Adrenal gland (tissue), 12 donors: ENCODE measurements around the gene DLK1. TPM values are rescaled to one million over a fixed set of nuclear protein-coding genes. Genes with fewer than 3 reads are reported as not detected.

Source experiments
- DNase-seq, 7 donors: peaks; one replicate each; pipeline ENCODE4 v3.0.0-alpha.2; 2019 to 2020
- H3K27ac ChIP-seq, 5 donors: fragments of 200-600 bp; sonication (generic) in 4 of 5; 1 replicate in 3 of 5; 2 replicates in 2 of 5; pipeline versions ENCODE4 v1.5.1 to v1.8.0; 2016 to 2020; ENCODE audit warnings: mild to moderate bottlenecking in 1 of 5
- H3K27me3 ChIP-seq: fragments of 200-600 bp; 2 replicates; pipeline ENCODE4 v1.8.0; 2021
- H3K36me3 ChIP-seq, 2 donors: fragments of 200-600 bp; replicated peaks in 1 of 2; 1 replicate in 1 of 2; 2 replicates in 1 of 2; pipeline versions ENCODE4 v1.5.1 to v1.8.0; 2018 to 2022
- H3K4me1 ChIP-seq, 2 donors: fragments of 200-600 bp; replicated peaks in 1 of 2; 1 replicate in 1 of 2; 2 replicates in 1 of 2; pipeline versions ENCODE4 v1.5.1 to v1.8.0; 2018 to 2021
- H3K4me3 ChIP-seq, 4 donors: fragments of 200-600 bp; sonication (generic) in 3 of 4; one replicate each; pipeline ENCODE4 v1.5.1; 2016 to 2018
- H3K9me3 ChIP-seq, 3 donors: fragments of 200-600 bp; sonication (generic) in 1 of 3; replicated peaks in 1 of 3; 1 replicate in 2 of 3; 2 replicates in 1 of 3; pipeline versions ENCODE4 v1.5.1 to v1.8.0; 2016 to 2021
- POLR2A ChIP-seq, 2 donors: fragments of 450-650 bp; IDR thresholded peaks; one replicate each; pipeline ENCODE4 v1.6.1; 2017; ENCODE audit warnings: antibody characterized with exemption in 2 of 2, mild to moderate bottlenecking in 2 of 2, moderate library complexity in 1 of 2
- WGBS, 4 donors: extraction: QIAGEN DNeasy Blood & Tissue Kit in 2 of 4; methylation state at CpG; one replicate each; pipeline versions ENCODE4 v1.1.5 to v1.1.7; 2013 to 2017; 5-methylcytosine and 5-hydroxymethylcytosine counted together
- intact Hi-C, 2 donors: fragments of 100-400 bp; cut with DNase I; formaldehyde crosslinking; loops; one replicate each; pipeline versions ENCODE4 v1.14.1 to v1.15.0; 2022 to 2023
- polyA plus RNA-seq, 3 donors: library from polyadenylated mRNA; stranded (reverse); fragments of 200-250 nt in 2 of 3; fragments of 350-450 nt in 1 of 3; fragmentation: Illumina TruSeq in 1 of 3; extraction: RNeasy Lipid Tissue Mini Kit (QIAGEN cat#74804) in 1 of 3; gene quantifications; one replicate each; pipeline ENCODE4 v1.2.3, GENCODE V29; 2013 to 2014
- total RNA-seq, 9 donors: library from RNA; depleted of rRNA in 4 of 9; stranded (reverse); fragments of >200 nt in 4 of 9; fragments of 120-200 nt in 1 of 9; fragmentation: NEBNext Ultra II Directional in 1 of 9; extraction: Animal tissue kit (Norgen Biotek cat#: 25700) in 1 of 9; gene quantifications; one replicate each; pipeline versions ENCODE4 v1.1.0 to v1.2.4, GENCODE V29; 2013 to 2023
- TF ChIP-seq, protein P1 (sequence below), 6 experiments: fragments of 450-650 bp in 4 of 6; fragments of 200-600 bp in 2 of 6; sonication (generic) in 1 of 6; IDR thresholded peaks; 1 replicate in 5 of 6; 2 replicates in 1 of 6; pipeline versions ENCODE4 v1.5.1 to v1.8.0; 2016 to 2021; ENCODE audit warnings: antibody characterized with exemption in 6 of 6, mild to moderate bottlenecking in 2 of 6, moderate library complexity in 1 of 6
- donor health status: healthy with polysubstance abuse.
- donor health status: Bipolar disorder and iron deficiency.
- donor health status: DM: yes; HTN: yes; CAD: no.
- donor health status: DM: no; HTN: no; CAD: no.
- donor health status: DM: no; HTN: no; CAD: no.
- donor health status: DM: yes; HTN: yes; CAD: no.

The DLK1 gene
- total and polyA plus RNA-seq, 12 donors = 426 to 2,787 (median 1,682) TPM

DNA sequence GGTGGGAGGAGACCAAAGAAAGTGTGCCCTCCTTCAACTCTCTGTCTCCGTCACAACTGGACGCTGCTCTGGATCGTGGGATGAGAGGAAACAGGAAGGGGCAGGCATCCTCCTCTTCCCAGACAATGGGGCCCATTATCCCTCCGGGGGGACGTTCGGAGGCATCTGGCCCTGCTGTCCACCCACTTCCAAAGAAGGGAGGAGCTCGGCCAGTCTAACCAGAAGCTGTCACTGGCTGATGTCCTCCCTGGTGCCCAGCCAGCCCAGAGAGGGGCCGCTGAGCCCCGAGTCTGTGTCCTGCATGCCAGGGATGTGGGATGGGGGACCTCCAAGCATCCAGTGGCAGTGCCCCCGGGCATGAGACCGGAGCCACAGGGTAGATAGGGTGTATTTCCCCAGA is 59.4 kb downstream of the DLK1 start:
- Histone ChIP-seq H3K27ac (no peak overlapping the region), H3K36me3 (no peaks in the 10 kb centered on the region), H3K4me3 (no peak overlapping the region), H3K4me1 (peaks cover 0 to 17% of the 10 kb centered on the region in 2 donors), H3K9me3 (no peaks in the 10 kb centered on the region), H3K27me3 (no peaks in the 10 kb centered on the region)
- TF ChIP-seq, protein P1, sequence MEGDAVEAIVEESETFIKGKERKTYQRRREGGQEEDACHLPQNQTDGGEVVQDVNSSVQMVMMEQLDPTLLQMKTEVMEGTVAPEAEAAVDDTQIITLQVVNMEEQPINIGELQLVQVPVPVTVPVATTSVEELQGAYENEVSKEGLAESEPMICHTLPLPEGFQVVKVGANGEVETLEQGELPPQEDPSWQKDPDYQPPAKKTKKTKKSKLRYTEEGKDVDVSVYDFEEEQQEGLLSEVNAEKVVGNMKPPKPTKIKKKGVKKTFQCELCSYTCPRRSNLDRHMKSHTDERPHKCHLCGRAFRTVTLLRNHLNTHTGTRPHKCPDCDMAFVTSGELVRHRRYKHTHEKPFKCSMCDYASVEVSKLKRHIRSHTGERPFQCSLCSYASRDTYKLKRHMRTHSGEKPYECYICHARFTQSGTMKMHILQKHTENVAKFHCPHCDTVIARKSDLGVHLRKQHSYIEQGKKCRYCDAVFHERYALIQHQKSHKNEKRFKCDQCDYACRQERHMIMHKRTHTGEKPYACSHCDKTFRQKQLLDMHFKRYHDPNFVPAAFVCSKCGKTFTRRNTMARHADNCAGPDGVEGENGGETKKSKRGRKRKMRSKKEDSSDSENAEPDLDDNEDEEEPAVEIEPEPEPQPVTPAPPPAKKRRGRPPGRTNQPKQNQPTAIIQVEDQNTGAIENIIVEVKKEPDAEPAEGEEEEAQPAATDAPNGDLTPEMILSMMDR (IDR thresholded peaks at IDR 0.05) = no peak
- no peak for TF ChIP-seq POLR2A (IDR thresholded peaks at IDR 0.05)
- intact Hi-C loops = no loop called here
- WGBS, 4 donors = 76 to 90% (median 83%) methylated on average over 3 to 11 of the region's 11 CpGs
- DNase-seq = no peak

DNA sequence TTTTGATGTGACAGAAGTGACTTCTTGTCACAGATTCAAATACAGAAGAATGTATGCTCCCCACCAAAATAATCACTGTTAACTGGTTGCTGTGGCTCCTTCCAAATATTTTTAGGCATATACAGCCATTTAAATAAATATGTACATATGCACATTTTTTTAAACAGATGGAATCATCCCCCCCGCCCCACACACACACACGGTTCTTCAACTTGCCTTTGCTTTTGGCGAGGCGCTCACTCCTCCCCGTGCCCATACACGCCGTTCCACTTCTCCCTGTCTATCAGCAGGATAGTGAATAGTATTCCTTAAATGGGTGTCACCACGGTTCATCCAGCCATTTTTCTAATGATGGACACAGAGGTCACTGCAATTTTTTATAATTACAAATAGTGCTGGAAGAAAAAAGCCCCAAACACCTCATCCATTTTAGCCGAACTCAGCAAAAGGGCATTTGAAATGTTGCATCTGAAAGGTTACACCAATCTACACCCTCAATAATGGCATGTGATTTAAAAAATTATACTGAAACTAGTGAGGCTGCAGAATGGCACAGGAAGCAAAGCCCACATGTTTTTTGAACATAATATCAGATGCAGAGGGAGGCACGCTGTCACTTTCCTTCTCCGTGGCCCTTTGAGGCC is 60.0 kb downstream of the DLK1 start:
- no peak overlapping the region for H3K4me3 ChIP-seq
- WGBS, 4 donors = 83 to 89% (median 88%) methylated on average over 11 of the region's 11 CpGs
- H3K4me1 ChIP-seq = peaks cover 0 to 17% of the 10 kb centered on the region in 2 donors
- no peak overlapping the region for H3K27ac ChIP-seq
- intact Hi-C loops = no loop called here
- H3K27me3 ChIP-seq = no peaks in the 10 kb centered on the region
- no peaks in the 10 kb centered on the region for H3K36me3 ChIP-seq
- TF ChIP-seq, protein P1 (IDR thresholded peaks at IDR 0.05) = no peak
- no peak for TF ChIP-seq POLR2A (IDR thresholded peaks at IDR 0.05)
- no peaks in the 10 kb centered on the region for H3K9me3 ChIP-seq
- DNase-seq = no peak

DNA sequence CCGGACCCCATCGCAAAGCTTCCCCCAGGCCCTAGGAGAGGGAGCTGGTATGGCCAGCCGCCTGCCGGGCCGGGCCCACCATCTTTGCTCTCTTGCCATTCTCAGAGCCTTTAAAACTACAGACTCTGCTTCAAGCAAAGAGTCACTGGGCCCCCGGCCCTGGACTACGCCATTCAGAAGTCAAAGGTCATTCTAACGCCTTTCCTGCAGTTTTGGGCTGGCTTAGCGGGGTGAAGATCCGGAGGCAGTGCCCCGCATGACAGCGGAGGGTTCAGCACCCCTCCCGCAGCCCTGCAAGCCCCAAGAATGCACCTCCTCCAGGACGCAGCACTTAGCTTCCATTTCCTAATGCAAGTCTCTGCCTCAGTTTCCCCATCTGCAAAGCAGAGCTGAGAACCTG is 61.0 kb downstream of the DLK1 start:
- TF ChIP-seq, protein P1 (IDR thresholded peaks at IDR 0.05) = no peak
- no peak for TF ChIP-seq POLR2A (IDR thresholded peaks at IDR 0.05)
- 92 to 95% (median 94%) methylated on average over 13 to 14 of the region's 14 CpGs for WGBS, 4 donors
- H3K27ac ChIP-seq = no peak overlapping the region
- no peak overlapping the region for H3K4me3 ChIP-seq
- DNase-seq = no peak
- H3K27me3 ChIP-seq = no peaks in the 10 kb centered on the region
- H3K4me1 ChIP-seq = peaks cover 0 to 17% of the 10 kb centered on the region in 2 donors
- no peaks in the 10 kb centered on the region for H3K36me3 ChIP-seq
- intact Hi-C loops = no loop called here
- no peaks in the 10 kb centered on the region for H3K9me3 ChIP-seq

Other genes starting within 250 kb of the DLK1 start
- gene BEGAIN, start 139.5 kb upstream of the DLK1 start, total RNA-seq = 1 to 10 TPM in 7 of 9 donors, under 1 TPM in 2; 0.39 to 9.4 (median 2.4) TPM
- gene BEGAIN, start 139.5 kb upstream of the DLK1 start, polyA plus RNA-seq = 10 to 100 TPM in 2 of 3 donors, 1 to 10 TPM in 1; 2.5 to 59.0 (median 13.7) TPM
- 1,000 to 10,000 TPM in 3 of 9 donors, 100 to 1,000 TPM in 5, 10 to 100 TPM in 1; 86.6 to 1,883 (median 640) TPM for gene MEG3, start 99.2 kb downstream of the DLK1 start, total RNA-seq
- gene MEG3, start 99.2 kb downstream of the DLK1 start, polyA plus RNA-seq = 1,000 to 10,000 TPM in 2 of 3 donors, 100 to 1,000 TPM in 1; 736 to 8,129 (median 5,263) TPM
- gene RTL1, start 176.8 kb downstream of the DLK1 start, total RNA-seq = 1 to 10 TPM in 2 of 9 donors, under 1 TPM in 4, not detected in 3; 0.11 to 5.9 (median 0.50) TPM
- 1 to 10 TPM; 1.0 to 6.2 (median 2.6) TPM for gene RTL1, start 176.8 kb downstream of the DLK1 start, polyA plus RNA-seq